Peyer's patch (tissue), 4 donors: ENCODE measurements around the gene GASK1B.

ENCODE experiments used
- POLR2A ChIP-seq, 2 donors: fragments of 450-650 bp; IDR thresholded peaks; one replicate each; pipeline ENCODE4 v1.5.1; 2017; ENCODE audit warnings: antibody characterized with exemption in 2 of 2, mild to moderate bottlenecking in 2 of 2, moderate library complexity in 2 of 2
- TF ChIP-seq, protein P1 (sequence below), 6 experiments: fragments of 450-650 bp in 4 of 6; fragments of 200-600 bp in 2 of 6; sonication (generic) in 1 of 6; IDR thresholded peaks; one replicate each; pipeline ENCODE4 v1.5.1; 2017 to 2019; ENCODE audit warnings: antibody characterized with exemption in 6 of 6, mild to moderate bottlenecking in 3 of 6, moderate library complexity in 1 of 6

DNA sequence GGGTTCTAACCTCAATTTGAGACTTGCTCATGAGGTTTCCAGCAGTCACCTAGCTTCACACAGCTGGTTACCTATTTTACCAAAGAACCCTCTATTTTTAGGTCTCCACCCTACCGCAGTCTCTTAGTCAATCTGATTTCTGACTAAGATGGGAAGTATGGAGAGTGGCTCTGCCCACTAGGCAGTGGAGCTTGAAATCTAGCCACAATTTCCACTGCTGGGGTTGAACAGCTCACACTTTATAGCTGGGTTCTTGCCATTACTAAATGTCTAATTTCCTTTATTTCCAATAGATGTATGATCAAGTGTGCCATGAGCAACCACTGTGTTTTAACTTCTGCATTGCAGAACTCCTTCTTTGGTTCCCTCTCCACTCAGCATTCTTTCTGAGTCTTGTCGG, 43.1 kb downstream of the GASK1B start:
- no peak for TF ChIP-seq POLR2A (IDR thresholded peaks at IDR 0.05)
- TF ChIP-seq, protein P1, sequence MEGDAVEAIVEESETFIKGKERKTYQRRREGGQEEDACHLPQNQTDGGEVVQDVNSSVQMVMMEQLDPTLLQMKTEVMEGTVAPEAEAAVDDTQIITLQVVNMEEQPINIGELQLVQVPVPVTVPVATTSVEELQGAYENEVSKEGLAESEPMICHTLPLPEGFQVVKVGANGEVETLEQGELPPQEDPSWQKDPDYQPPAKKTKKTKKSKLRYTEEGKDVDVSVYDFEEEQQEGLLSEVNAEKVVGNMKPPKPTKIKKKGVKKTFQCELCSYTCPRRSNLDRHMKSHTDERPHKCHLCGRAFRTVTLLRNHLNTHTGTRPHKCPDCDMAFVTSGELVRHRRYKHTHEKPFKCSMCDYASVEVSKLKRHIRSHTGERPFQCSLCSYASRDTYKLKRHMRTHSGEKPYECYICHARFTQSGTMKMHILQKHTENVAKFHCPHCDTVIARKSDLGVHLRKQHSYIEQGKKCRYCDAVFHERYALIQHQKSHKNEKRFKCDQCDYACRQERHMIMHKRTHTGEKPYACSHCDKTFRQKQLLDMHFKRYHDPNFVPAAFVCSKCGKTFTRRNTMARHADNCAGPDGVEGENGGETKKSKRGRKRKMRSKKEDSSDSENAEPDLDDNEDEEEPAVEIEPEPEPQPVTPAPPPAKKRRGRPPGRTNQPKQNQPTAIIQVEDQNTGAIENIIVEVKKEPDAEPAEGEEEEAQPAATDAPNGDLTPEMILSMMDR (IDR thresholded peaks at IDR 0.05), result no peak
